NCI-H1417 treated with DMSO at 0.1 percent for 48 hours (cell line): Measurements from ENCODE around the gene MERTK.
"Not testable (repeated sequence)": the region's sequence is repeated elsewhere in the genome, so short reads cannot be mapped to it uniquely, and the experiment has no call there.

Experiments
- DNase-seq: peaks from one replicate; lab custom pipeline; 2025; lab: John Stamatoyannopoulos, UW

MERTK gene

GRCh38 chr2:112008910-112009485 is 110.6 kb downstream of the MERTK start:
- no peak for DNase-seq

GRCh38 chr2:112010751-112011150 is 112.3 kb downstream of the MERTK start:
- no peak for DNase-seq

GRCh38 chr2:112012556-112012955 is 114.1 kb downstream of the MERTK start:
- no peak for DNase-seq

GRCh38 chr2:112018846-112019245 is 120.4 kb downstream of the MERTK start:
- DNase-seq: no peak

- DNase-seq: no peak
Observed at GRCh38 chr2:112019569-112019982, 121.2 kb downstream of the MERTK start.

GRCh38 chr2:112020561-112020960 is 122.2 kb downstream of the MERTK start:
- DNase-seq: no peak

GRCh38 chr2:112021290-112021689 is 122.9 kb downstream of the MERTK start:
- DNase-seq: no peak

GRCh38 chr2:112021781-112022231 is 123.4 kb downstream of the MERTK start:
- DNase-seq: no peak

GRCh38 chr2:112023707-112024106 is 125.3 kb downstream of the MERTK start:
- no peak for DNase-seq

- DNase-seq: no peak
Observed at GRCh38 chr2:112024231-112024630, 125.8 kb downstream of the MERTK start.

- DNase-seq: no peak
Observed at GRCh38 chr2:112024896-112025491, 126.6 kb downstream of the MERTK start.

- no peak for DNase-seq
Observed at GRCh38 chr2:112026509-112026908, 128.1 kb downstream of the MERTK start.

GRCh38 chr2:112027767-112028166 is 129.4 kb downstream of the MERTK start:
- DNase-seq: no peak

- DNase-seq: no peak
Observed at GRCh38 chr2:112029164-112029563, 130.8 kb downstream of the MERTK start.

- no peak for DNase-seq
Observed at GRCh38 chr2:112031473-112032223, 133.2 kb downstream of the MERTK start.

GRCh38 chr2:112032224-112032586 is 133.8 kb downstream of the MERTK start:
- no peak for DNase-seq

GRCh38 chr2:112032689-112033465 is 134.5 kb downstream of the MERTK start:
- DNase-seq: no peak

GRCh38 chr2:112033600-112033999 is 135.2 kb downstream of the MERTK start:
- DNase-seq: no peak

- no peak for DNase-seq
Observed at GRCh38 chr2:112034924-112035323, 136.5 kb downstream of the MERTK start.

GRCh38 chr2:112035786-112036185 is 137.4 kb downstream of the MERTK start:
- no peak for DNase-seq

- not testable (repeated sequence) for DNase-seq
Observed at GRCh38 chr2:112039556-112039955, 141.1 kb downstream of the MERTK start.

- DNase-seq: not testable (repeated sequence)
Observed at GRCh38 chr2:112040066-112040465, 141.7 kb downstream of the MERTK start.

GRCh38 chr2:112041460-112041859 is 143.1 kb downstream of the MERTK start:
- not testable (repeated sequence) for DNase-seq
